T-helper 17 cell (primary cell): ENCODE results near the gene KLF6. TPM values are rescaled to one million over a fixed set of nuclear protein-coding genes. Genes with fewer than 3 reads are reported as not detected.
A peak's percentile ranks its signal among the peaks of the same experiment; 100 is the strongest.

Experiments used
- ATAC-seq: fragments of 150-1000 bp; cut with Tn5 transposase; 2 replicates; pipeline ENCODE4 v1.10.0; 2021; ENCODE audit warnings: mild to moderate bottlenecking, moderate library complexity
- DNase-seq, 3 donors: peaks; one replicate each; pipeline versions ENCODE4 v3.0.0 to v3.0.0-alpha.2; 2020 to 2021
- H3K9me3 ChIP-seq: one replicate; pipeline ENCODE4 v1.7.0; 2013; ENCODE audit warnings: low read length, mild to moderate bottlenecking; ENCODE audit not compliant: control insufficient read depth, poor library complexity, severe bottlenecking
- H3K27ac Mint-ChIP-seq: one replicate; pipeline ENCODE4 v1.8.0; 2022; ENCODE audit warnings: mild to moderate bottlenecking, moderate library complexity, mixed read lengths
- H3K27me3 Mint-ChIP-seq: one replicate; pipeline ENCODE4 v1.8.0; 2022; ENCODE audit warnings: mixed read lengths
- H3K36me3 Mint-ChIP-seq: one replicate; pipeline ENCODE4 v1.8.0; 2022; ENCODE audit warnings: low read depth, mixed read lengths
- H3K4me1 Mint-ChIP-seq: one replicate; pipeline ENCODE4 v1.8.0; 2022; ENCODE audit warnings: mild to moderate bottlenecking, mixed read lengths
- H3K4me3 Mint-ChIP-seq: one replicate; pipeline ENCODE4 v1.8.0; 2022; ENCODE audit warnings: mild to moderate bottlenecking, moderate library complexity, mixed read lengths
- total RNA-seq, 4 donors: library from RNA in 2 of 4; stranded (reverse) in 2 of 4; gene quantifications; one replicate each; pipeline ENCODE4 v1.2.3 and lab custom pipeline; 2022 to 2026

Gene KLF6
- total RNA-seq, 2 donors from 2014 or later: 1,918 to 2,317 TPM

DNA sequence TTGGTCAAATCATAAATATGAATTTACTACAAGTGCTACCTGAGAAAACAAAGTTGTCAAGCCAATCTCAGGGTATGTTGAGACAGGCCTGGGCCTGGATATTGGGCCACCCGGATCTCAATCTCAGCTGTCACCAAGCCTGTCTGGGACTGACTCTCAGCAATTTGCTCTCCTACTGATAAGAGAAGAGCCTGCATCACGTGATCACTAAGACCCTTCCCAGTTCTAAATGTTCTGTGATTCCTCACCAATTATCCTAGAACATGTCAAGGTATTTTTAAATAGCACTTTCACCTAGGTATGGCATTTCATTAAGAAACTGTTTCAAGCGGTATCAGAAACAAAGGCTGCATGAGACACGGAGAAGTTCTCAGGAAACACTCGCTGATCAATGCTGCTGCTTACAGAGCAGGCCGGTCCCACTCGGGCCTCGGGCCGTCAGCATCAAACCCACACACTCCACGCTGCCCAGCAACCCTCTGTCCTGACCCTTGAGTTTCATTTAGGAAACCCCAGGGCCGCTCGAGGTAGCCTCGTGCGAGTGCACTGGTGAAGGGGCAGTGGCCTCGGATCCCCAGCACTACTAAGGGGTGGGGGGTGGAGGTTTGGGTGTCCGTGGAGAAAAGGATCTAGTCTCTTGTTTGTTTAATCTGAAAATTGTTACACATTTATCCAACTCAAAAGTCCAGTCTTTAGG lies 4.1 kb downstream of the KLF6 start:
- Mint-ChIP-seq H3K27me3 (peaks cover 4% of the 10 kb centered on the region), H3K4me1 (peaks cover 67% of the 10 kb centered on the region), H3K36me3 (peaks cover 34% of the 10 kb centered on the region), H3K4me3 (peak overlapping the region; percentile 94), H3K27ac (peak overlapping the region; percentile 100)
- DNase-seq: no peak
- ATAC-seq: no peak
- H3K9me3 ChIP-seq: no peaks in the 10 kb centered on the region

DNA sequence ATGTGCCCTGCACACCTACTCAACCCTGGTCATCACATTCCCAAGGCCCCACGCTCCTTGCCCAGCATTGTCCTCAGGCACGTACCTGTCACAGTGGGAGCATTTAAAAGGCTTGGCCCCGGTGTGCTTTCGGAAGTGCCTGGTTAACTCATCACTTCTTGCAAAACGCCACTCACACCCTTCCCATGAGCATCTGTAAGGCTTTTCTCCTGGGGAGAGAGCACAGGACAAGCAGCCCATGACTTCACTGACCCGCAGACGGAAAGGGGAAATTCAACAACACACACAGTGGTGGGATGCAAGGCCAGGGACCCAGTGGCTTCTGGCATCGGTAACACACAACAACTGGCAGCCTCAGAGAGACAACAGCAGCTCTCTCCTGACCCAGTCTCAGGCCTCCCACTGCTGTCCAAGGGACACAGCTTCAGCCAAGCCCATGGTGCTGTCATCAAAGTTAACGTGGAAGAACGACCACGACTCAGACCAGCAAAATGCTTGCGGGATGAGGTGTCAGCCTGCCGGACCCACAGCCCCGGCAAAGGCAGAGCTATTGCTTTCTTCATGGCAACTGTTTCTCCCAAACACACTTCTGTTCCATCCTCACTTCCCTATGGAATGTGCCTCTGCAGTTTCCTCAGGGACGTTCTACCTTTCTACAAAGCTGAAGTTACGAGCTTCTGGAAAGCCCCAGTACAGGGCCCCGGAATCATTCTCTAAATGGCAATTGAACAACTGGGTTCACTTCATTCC lies 4.8 kb downstream of the KLF6 start:
- ATAC-seq (no peak), DNase-seq (peak in 1 of 3 donors; percentile 21)
- Mint-ChIP-seq H3K36me3 (peaks cover 34% of the 10 kb centered on the region), H3K27ac (peak overlapping the region; percentile 100), H3K27me3 (peaks cover 4% of the 10 kb centered on the region), H3K4me3 (peak overlapping the region; percentile 94), H3K4me1 (peaks cover 71% of the 10 kb centered on the region)
- H3K9me3 ChIP-seq: no peaks in the 10 kb centered on the region

DNA sequence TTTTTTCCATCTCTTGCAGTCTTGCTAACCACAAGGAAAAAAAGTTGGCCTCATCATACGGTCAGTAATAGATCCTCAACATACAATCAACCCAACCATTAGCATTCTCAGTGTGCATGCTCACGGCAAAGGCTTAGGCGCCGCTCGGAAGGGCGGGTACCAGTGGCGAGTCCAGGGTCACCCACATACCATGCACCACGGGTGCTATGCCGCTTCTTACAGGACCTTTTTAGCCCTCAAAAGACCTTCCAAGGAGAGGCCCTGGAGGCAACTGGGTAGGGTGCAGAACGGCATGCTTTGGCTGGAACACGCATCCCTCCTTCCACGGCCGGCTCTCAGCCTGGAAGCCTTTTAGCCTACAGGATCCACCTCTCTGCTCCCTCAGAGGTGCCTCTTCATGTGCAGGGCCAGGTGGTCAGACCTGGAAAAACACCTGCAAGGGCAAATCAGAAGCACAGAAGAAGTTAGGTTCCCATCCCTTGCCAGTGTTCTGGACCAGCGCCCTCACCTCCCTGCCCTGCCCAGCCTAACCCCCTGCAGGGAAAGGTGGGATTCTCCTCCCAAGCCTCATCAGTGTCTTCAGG lies 5.8 kb downstream of the KLF6 start:
- peak overlapping the region; percentile 94 for H3K4me3 Mint-ChIP-seq
- peaks cover 32% of the 10 kb centered on the region for H3K36me3 Mint-ChIP-seq
- H3K4me1 Mint-ChIP-seq: peaks cover 75% of the 10 kb centered on the region
- peak overlapping the region; percentile 100 for H3K27ac Mint-ChIP-seq
- no peaks in the 10 kb centered on the region for H3K9me3 ChIP-seq
- ATAC-seq (no peak), DNase-seq (no peak)
- peaks cover 4% of the 10 kb centered on the region for H3K27me3 Mint-ChIP-seq

DNA sequence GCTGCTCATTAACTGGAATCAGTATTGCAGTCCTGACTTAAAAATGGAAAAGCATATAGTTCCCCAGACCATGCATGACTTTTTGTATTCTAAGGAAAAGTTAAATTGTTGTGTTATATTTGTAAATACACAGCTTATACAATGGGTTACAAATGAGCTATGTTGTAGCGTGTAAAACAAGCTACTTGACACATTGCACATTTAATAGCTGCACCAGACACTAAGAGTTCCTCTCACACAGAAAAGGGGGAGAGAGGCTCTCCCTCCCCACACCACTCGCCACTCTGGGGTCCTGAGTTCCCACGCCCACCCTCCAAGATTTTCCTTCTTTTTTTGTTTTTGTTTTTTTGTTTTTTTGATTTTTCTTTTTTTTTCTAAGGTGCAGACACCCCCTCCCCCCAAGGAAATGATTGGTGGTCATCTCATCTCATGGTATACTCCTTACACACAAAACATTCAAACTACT lies 6.3 kb downstream of the KLF6 start:
- no peak for ATAC-seq
- peaks cover 77% of the 10 kb centered on the region for H3K4me1 Mint-ChIP-seq
- no peaks in the 10 kb centered on the region for H3K9me3 ChIP-seq
- peak overlapping the region; percentile 94 for H3K4me3 Mint-ChIP-seq
- peak overlapping the region; percentile 100 for H3K27ac Mint-ChIP-seq
- no peaks in the 10 kb centered on the region for H3K27me3 Mint-ChIP-seq
- H3K36me3 Mint-ChIP-seq: peaks cover 30% of the 10 kb centered on the region
- DNase-seq: no peak

DNA sequence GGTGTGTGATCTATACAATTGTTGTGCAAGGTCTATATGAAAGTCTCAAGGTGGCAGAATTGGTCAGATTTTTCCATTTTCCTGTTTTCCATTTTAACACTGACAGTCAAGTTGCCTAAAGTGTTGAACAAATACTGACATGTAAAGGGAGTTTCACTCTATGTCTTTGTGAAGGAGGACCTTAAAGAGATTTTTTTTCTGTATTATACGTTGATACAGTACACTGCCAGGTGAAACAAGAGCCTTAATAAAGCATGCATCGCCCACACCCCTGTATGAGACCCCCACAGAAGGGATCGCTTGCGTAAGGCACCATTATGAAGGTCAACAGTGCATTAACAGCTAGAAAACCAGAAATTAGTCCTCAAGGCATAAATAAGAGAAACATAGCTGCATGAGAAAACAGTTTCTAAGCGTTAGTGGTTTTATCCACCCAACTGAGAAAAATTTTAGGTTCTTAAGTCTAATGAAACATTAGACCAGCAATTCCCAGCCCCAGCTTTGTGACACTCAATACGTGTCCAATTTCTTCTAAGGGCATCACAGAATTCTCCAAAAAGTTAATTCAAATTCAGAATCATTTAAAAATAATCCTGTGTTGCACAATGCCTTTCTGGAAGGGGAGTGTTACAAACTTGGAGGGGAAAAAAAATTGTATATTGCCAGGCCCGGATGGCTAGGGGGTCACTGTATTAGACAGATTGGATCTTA lies 6.9 kb downstream of the KLF6 start:
- no peak for DNase-seq
- H3K27me3 Mint-ChIP-seq: no peaks in the 10 kb centered on the region
- H3K4me1 Mint-ChIP-seq: peaks cover 78% of the 10 kb centered on the region

DNA sequence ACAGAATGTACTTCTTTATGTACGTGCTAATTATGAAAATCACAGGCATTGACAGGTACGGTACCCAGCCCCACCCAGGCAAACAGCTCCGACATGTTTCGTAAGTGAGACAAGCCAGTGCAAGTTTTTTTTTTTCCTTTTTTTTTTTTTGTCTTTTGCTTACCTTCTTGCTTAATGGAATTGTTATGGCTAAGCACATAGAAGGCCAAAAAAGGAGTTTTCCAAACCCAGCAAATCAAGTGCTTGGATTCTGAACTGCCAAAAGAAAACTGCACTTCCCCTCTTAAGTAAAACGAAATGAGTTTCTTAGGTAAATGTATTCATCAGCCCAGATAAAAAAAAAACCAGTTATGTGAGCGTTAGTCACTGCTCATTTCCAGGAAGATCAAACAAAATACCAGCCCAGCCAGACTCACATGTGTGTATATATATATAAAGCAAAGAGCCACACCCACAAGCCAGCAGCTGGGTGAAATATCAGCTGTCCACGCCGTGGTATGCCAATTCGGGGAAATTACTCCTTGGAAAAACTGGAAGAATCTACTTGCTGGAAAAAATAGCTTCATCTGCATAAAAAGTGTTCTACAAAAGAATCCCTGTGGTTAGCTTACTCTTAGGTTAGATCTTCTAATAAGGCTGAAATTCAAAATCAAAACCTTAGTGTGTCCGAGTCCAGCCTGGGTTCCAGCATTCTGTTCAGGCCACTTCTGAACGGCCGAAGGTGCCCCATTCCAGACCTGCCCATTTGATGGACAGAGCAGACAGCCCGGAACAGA lies 8.0 kb downstream of the KLF6 start:
- Mint-ChIP-seq H3K4me3 (peak overlapping the region; percentile 94), H3K36me3 (peaks cover 24% of the 10 kb centered on the region), H3K27ac (peak overlapping the region; percentile 100), H3K4me1 (peaks cover 69% of the 10 kb centered on the region), H3K27me3 (no peaks in the 10 kb centered on the region)
- ATAC-seq: peak; percentile 15
- peak in 1 of 3 donors; percentile 46 for DNase-seq
- no peaks in the 10 kb centered on the region for H3K9me3 ChIP-seq

More for the DNA sequence above, 6.9 kb downstream of the KLF6 start:
- no peak for ATAC-seq
- Mint-ChIP-seq H3K4me3 (peak overlapping the region; percentile 94), H3K27ac (peak overlapping the region; percentile 100), H3K36me3 (peaks cover 30% of the 10 kb centered on the region)
- no peaks in the 10 kb centered on the region for H3K9me3 ChIP-seq

DNA sequence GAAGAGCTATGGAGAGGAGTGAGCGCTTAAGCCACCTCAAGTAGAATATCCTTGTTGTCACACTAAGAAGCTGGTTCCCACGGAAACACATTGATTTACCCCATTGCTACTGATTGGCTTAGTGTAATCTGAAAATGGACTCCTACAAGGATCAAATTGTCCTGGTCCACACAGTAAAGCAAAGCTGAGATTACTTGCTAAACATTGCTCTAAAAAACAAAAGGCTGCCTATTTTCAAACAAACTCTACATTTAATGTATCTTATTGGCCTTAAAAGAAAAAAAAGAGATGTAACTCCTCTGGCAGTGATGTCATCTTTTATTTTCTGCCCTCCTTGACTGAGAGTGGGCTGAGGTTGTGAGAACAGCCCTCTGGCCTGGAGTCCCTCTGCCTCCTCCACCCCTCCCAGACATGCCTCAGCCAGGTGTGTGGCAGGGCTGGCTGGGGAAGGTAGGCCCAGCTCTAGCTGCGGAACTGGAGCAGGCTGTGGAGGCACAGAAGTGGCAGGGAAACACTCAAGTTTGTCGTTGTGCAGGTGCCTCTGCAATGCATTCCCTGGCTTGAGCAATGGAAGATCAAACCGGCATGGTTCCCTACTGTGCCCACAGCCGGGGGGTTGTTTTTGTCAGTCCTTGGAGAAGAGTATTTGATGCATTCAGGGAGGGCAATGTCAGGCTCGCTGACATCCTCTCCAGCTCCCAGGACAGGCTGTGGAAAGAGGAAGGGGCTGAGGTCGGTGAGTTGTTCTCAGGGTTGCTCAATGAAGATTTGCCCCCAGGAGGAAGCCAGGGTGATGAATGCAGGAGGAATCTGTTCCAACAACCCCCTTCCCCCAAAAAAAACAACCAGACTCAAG lies 9.1 kb downstream of the KLF6 start:
- Mint-ChIP-seq H3K4me3 (peak overlapping the region; percentile 79), H3K27ac (peak overlapping the region; percentile 100), H3K27me3 (no peaks in the 10 kb centered on the region), H3K36me3 (peaks cover 18% of the 10 kb centered on the region), H3K4me1 (peaks cover 61% of the 10 kb centered on the region)
- DNase-seq (peak in 1 of 3 donors; percentile 41), ATAC-seq (peak; percentile 36)
- no peaks in the 10 kb centered on the region for H3K9me3 ChIP-seq

DNA sequence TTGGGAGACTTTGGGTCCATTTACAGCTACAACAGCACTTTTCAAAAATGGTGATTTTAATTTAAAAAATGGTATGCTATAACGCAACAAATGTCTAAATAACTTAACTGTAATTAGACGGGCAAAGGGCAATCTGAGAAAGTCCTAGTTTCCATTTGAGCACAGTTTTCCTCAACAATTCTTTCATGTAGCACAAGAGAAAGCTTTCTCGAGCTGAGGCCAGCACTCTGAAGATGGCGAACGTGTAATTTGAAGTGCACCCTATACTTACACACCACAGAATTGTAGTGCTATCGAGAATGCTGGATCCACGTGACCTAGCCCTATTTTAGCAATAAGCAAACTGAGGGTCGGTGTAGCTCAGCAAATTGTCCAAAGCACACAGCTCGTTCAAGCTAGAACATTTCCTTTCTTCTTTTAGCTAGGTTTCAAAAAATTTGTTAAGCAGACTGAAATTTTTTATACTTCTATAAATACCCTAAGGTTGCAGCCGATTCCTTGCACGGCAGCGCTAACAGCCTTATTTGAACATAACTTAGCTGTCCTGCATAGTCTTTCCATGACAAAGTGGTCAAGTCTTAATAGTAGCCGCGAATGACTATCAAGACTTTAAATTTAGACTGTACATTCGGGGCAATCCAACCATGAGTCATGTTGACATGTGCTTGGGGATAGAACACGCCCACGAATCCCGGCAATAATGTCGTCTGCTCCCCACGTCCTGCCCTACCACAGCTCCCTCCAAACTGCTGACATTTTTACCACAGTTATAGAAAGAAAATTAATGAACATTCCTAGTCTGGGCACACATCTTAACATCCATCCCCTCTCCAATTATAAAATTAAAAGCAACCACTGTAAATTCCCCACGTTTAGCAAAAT lies 10.0 kb downstream of the KLF6 start:
- ATAC-seq: peak; percentile 24
- Mint-ChIP-seq H3K27me3 (no peaks in the 10 kb centered on the region), H3K4me1 (peaks cover 52% of the 10 kb centered on the region), H3K27ac (peak overlapping the region; percentile 100), H3K36me3 (peaks cover 13% of the 10 kb centered on the region), H3K4me3 (peak overlapping the region; percentile 79)
- DNase-seq: no peak
- H3K9me3 ChIP-seq: no peaks in the 10 kb centered on the region

DNA sequence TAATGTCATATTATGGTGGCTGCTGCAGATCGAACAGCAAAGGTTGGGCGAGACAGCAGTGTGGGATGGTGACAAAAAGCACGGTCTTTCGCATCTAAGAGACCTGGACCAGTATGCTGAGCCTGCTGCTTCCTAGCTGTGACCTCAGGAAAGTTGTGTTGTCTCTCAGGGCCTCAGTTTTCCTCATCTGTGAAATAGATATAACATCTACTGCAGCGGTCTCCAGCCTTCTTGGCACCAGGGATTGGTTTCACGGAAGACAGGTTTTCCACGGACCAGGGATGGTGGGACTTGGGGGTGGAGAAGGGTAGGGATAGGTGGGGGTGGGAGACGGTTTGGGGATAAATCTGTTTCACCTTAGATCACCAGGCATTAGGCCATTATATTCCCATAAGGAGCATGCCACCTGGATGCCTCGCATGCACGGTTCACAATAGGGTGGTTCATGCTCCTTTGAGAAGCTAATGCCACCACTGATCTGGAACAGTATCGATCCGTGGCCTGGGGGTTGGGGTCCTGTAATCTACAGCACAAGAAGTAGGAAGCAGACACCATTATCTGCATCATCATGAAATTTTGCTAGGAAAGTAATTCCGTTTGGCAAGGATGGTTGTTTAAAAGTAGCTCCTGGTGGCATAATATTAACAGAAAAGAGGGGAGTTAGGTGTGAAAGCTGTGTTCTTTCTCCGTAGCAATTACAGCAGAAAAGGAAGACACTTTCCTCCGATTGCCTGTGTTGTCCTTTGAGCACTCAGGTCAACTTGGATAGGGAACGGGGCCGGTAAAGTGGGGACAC lies 10.8 kb downstream of the KLF6 start:
- Mint-ChIP-seq H3K27me3 (no peaks in the 10 kb centered on the region), H3K4me1 (peaks cover 44% of the 10 kb centered on the region), H3K36me3 (peaks cover 7% of the 10 kb centered on the region), H3K4me3 (peak overlapping the region; percentile 79), H3K27ac (peak overlapping the region; percentile 100)
- DNase-seq (no peak), ATAC-seq (peak; percentile 17)
- H3K9me3 ChIP-seq: no peaks in the 10 kb centered on the region

DNA sequence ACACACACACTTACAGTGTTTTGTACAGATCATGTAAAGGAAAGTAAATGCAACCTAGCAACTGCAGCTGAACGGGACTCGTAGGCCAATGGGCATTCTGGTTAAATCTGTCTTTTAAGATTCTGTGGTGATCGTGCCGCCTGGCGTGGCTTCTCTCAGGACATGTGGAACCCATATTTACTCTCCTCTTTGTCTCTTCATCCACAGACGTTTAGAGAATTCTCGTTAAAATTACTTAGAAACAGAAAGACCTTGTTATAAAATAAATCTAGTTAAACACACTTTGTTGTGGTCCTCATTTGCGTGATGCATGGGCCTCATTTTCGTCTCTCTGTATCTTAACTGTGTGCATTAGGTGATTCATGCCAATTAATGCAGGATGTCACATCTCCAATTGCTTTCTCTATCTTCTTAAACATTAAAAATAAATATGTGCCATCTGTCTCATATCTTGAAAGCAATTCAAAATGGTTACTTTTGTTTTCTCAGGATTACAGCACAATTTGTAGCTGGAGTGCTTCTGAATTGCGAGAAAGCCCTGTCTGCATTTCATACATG lies 11.5 kb downstream of the KLF6 start:
- H3K4me3 Mint-ChIP-seq: peak overlapping the region; percentile 79
- peaks cover 39% of the 10 kb centered on the region for H3K4me1 Mint-ChIP-seq
- ATAC-seq: peak; percentile 2
- H3K36me3 Mint-ChIP-seq: peaks cover 2% of the 10 kb centered on the region
- peak overlapping the region; percentile 100 for H3K27ac Mint-ChIP-seq
- DNase-seq: no peak
- no peaks in the 10 kb centered on the region for H3K9me3 ChIP-seq
- H3K27me3 Mint-ChIP-seq: no peaks in the 10 kb centered on the region
